NCI-H2171 (cell line): ENCODE data around the gene CCDC12.

ENCODE experiments used
- DNase-seq: peaks from one replicate; lab custom pipeline; 2025; lab: John Stamatoyannopoulos, UW

The CCDC12 gene

GRCh38 chr3:46935989-46936558 lies 40.5 kb downstream of the CCDC12 start:
- no peak for DNase-seq

GRCh38 chr3:46935168-46935858 lies 41.2 kb downstream of the CCDC12 start:
- DNase-seq, result no peak

- no peak for DNase-seq
Measured at GRCh38 chr3:46934498-46935167, 41.9 kb downstream of the CCDC12 start.

- DNase-seq, result no peak
Measured at GRCh38 chr3:46934072-46934471, 42.5 kb downstream of the CCDC12 start.

GRCh38 chr3:46933261-46933660 lies 43.3 kb downstream of the CCDC12 start:
- no peak for DNase-seq

- DNase-seq, result no peak
Measured at GRCh38 chr3:46932455-46933225, 43.9 kb downstream of the CCDC12 start.

GRCh38 chr3:46931631-46932331 lies 44.8 kb downstream of the CCDC12 start:
- no peak for DNase-seq

GRCh38 chr3:46930945-46931403 lies 45.6 kb downstream of the CCDC12 start:
- no peak for DNase-seq

- DNase-seq, result no peak
Measured at GRCh38 chr3:46930166-46930944, 46.2 kb downstream of the CCDC12 start.

GRCh38 chr3:46929324-46929723 lies 47.2 kb downstream of the CCDC12 start:
- DNase-seq, result no peak

- no peak for DNase-seq
Measured at GRCh38 chr3:46928282-46928681, 48.3 kb downstream of the CCDC12 start.

- DNase-seq, result no peak
Measured at GRCh38 chr3:46927718-46928073, 48.8 kb downstream of the CCDC12 start.

GRCh38 chr3:46926871-46927717 lies 49.5 kb downstream of the CCDC12 start:
- no peak for DNase-seq

GRCh38 chr3:46926447-46926846 lies 50.1 kb downstream of the CCDC12 start:
- DNase-seq, result no peak

GRCh38 chr3:46926039-46926438 lies 50.5 kb downstream of the CCDC12 start:
- no peak for DNase-seq

GRCh38 chr3:46925585-46925934 lies 51.0 kb downstream of the CCDC12 start:
- DNase-seq, result no peak

GRCh38 chr3:46924921-46925584 lies 51.5 kb downstream of the CCDC12 start:
- no peak for DNase-seq

GRCh38 chr3:46923559-46924350 lies 52.8 kb downstream of the CCDC12 start:
- no peak for DNase-seq
